SU-DHL-6 (cell line): ENCODE measurements around the gene SCAMP5.

Source experiments
- H2AFZ ChIP-seq: fragments of 200-600 bp; sonication (generic); 2 replicates; pipeline ENCODE4 v1.6.1; 2014; ENCODE audit warnings: low read depth, mild to moderate bottlenecking, moderate library complexity, mixed read lengths, antibody characterized with exemption, low read length; ENCODE audit not compliant: severe bottlenecking
- H3F3A ChIP-seq: fragments of 200-600 bp; shearing (Covaris generic); 2 replicates; pipeline ENCODE4 v1.6.0; 2016; ENCODE audit warnings: antibody characterized with exemption, mild to moderate bottlenecking; ENCODE audit not compliant: insufficient read depth
- H3K27ac ChIP-seq: fragments of 200-600 bp; sonication (generic); 2 replicates; pipeline ENCODE4 v1.5.1; 2016; ENCODE audit warnings: low read depth, mild to moderate bottlenecking, low read length, moderate library complexity, mixed read lengths
- H3K27me3 ChIP-seq: fragments of 200-600 bp; sonication (generic), shearing (Covaris generic); 2 replicates; pipeline ENCODE4 v1.6.0; 2014; ENCODE audit warnings: mild to moderate bottlenecking, low read length
- H3K36me3 ChIP-seq: fragments of 200-600 bp; sonication (generic); 2 replicates; pipeline ENCODE4 v1.6.1; 2014; ENCODE audit warnings: mild to moderate bottlenecking, low read length, mixed read lengths
- H3K4me2 ChIP-seq: fragments of 300-600, 200-600 bp; shearing (Covaris generic), sonication (generic); 2 replicates; pipeline ENCODE4 v1.6.0; 2014; ENCODE audit warnings: low read length, low read depth, mild to moderate bottlenecking; ENCODE audit not compliant: poor library complexity, severe bottlenecking
- H3K4me3 ChIP-seq: fragments of 200-600 bp; sonication (generic); 2 replicates; pipeline ENCODE4 v1.5.1; 2014; ENCODE audit warnings: antibody characterized with exemption, low read length, mild to moderate bottlenecking, mixed read lengths; ENCODE audit not compliant: insufficient read depth, poor library complexity, severe bottlenecking
- H3K79me2 ChIP-seq: fragments of 200-600 bp; sonication (generic); 2 replicates; pipeline ENCODE4 v1.6.1; 2014; ENCODE audit warnings: mild to moderate bottlenecking, low read length, moderate library complexity; ENCODE audit not compliant: insufficient read depth
- H3K9ac ChIP-seq: fragments of 200-600 bp; sonication (generic); 2 replicates; pipeline ENCODE4 v1.7.0; 2014; ENCODE audit warnings: mild to moderate bottlenecking, low read length
- H3K9me2 ChIP-seq: fragments of 200-600 bp; sonication (generic); replicated peaks from 2 replicates; pipeline ENCODE4 v1.6.1; 2014; ENCODE audit warnings: low read length; ENCODE audit not compliant: insufficient read depth
- H3K9me3 ChIP-seq: fragments of 200-600 bp; sonication (generic); 2 replicates; pipeline ENCODE4 v1.6.1; 2014; ENCODE audit warnings: low read length, mixed read lengths; ENCODE audit not compliant: insufficient read depth
- H4K20me1 ChIP-seq: fragments of 200-600 bp; sonication (generic); 2 replicates; pipeline ENCODE4 v1.6.1; 2014; ENCODE audit warnings: low read depth, mild to moderate bottlenecking, antibody characterized with exemption, low read length, moderate library complexity, mixed read lengths
- CTCF ChIP-seq: fragments of 200-600 bp; sonication (generic); IDR thresholded peaks from one replicate; pipeline ENCODE4 v1.5.1; 2017; ENCODE audit warnings: antibody characterized with exemption, mild to moderate bottlenecking, low read length, moderate library complexity; ENCODE audit not compliant: insufficient read depth, poor library complexity, severe bottlenecking
- EZH2phosphoT487 ChIP-seq: fragments of 200-600 bp; sonication (generic), shearing (Covaris generic); conservative IDR thresholded peaks from 2 replicates; pipeline ENCODE4 v1.6.1; 2018; ENCODE audit warnings: mild to moderate bottlenecking, antibody characterized with exemption, low read length, moderate library complexity, mixed read lengths

SCAMP5 gene

GRCh38 chr15:75064846-75065245 is 69.5 kb downstream of the SCAMP5 start:
- H3K4me3 ChIP-seq, result no peak overlapping the region
- no peaks in the 10 kb centered on the region for H3K79me2 ChIP-seq
- TF ChIP-seq EZH2phosphoT487 (no peak), CTCF (no peak)
- H4K20me1 ChIP-seq, result no peaks in the 10 kb centered on the region
- H2AFZ ChIP-seq, result no peak overlapping the region
- H3F3A ChIP-seq, result no peaks in the 10 kb centered on the region
- no peaks in the 10 kb centered on the region for H3K9me2 ChIP-seq
- no peaks in the 10 kb centered on the region for H3K27me3 ChIP-seq
- H3K27ac ChIP-seq, result no peak overlapping the region
- H3K9me3 ChIP-seq, result no peaks in the 10 kb centered on the region
- no peak overlapping the region for H3K9ac ChIP-seq
- no peak overlapping the region for H3K4me2 ChIP-seq
- no peaks in the 10 kb centered on the region for H3K36me3 ChIP-seq

GRCh38 chr15:75065467-75065850 is 70.1 kb downstream of the SCAMP5 start:
- Histone ChIP-seq H3K27me3 (no peaks in the 10 kb centered on the region), H3K9me2 (no peaks in the 10 kb centered on the region), H2AFZ (no peak overlapping the region), H3K27ac (no peak overlapping the region), H3F3A (no peaks in the 10 kb centered on the region), H3K4me3 (no peak overlapping the region), H3K9me3 (no peaks in the 10 kb centered on the region), H3K9ac (no peak overlapping the region), H3K4me2 (no peak overlapping the region), H4K20me1 (no peaks in the 10 kb centered on the region), H3K36me3 (no peaks in the 10 kb centered on the region), H3K79me2 (no peaks in the 10 kb centered on the region)
- no peak for TF ChIP-seq CTCF
- TF ChIP-seq EZH2phosphoT487, result no peak

GRCh38 chr15:75065851-75066509 is 70.6 kb downstream of the SCAMP5 start:
- Histone ChIP-seq H3K4me2 (no peak overlapping the region), H3K9me2 (no peaks in the 10 kb centered on the region), H3K9me3 (no peaks in the 10 kb centered on the region), H4K20me1 (no peaks in the 10 kb centered on the region), H3K27me3 (no peaks in the 10 kb centered on the region), H3K27ac (no peak overlapping the region), H3F3A (no peaks in the 10 kb centered on the region), H3K36me3 (no peaks in the 10 kb centered on the region), H3K4me3 (no peak overlapping the region), H3K79me2 (no peaks in the 10 kb centered on the region), H3K9ac (no peak overlapping the region), H2AFZ (no peak overlapping the region)
- TF ChIP-seq CTCF, result no peak
- TF ChIP-seq EZH2phosphoT487, result no peak
